Parathyroid adenoma (tissue), 2 donors: ENCODE data around the gene GPRC5B.
A peak's percentile ranks its signal among the peaks of the same experiment; 100 is the strongest.

Experiments used
- H2AFZ ChIP-seq: fragments of 300-600 bp; sonication (generic); one replicate; pipeline ENCODE4 v1.7.0; 2017; ENCODE audit warnings: antibody characterized with exemption, mild to moderate bottlenecking
- H3K27ac ChIP-seq: fragments of 300-600 bp; sonication (generic); one replicate; pipeline ENCODE4 v1.7.0; 2017
- H3K27me3 ChIP-seq: fragments of 300-600 bp; sonication (generic); one replicate; pipeline ENCODE4 v1.7.0; 2017; ENCODE audit warnings: low read length; ENCODE audit not compliant: control insufficient read depth, insufficient read depth
- H3K36me3 ChIP-seq: fragments of 300-600 bp; sonication (generic); one replicate; pipeline ENCODE4 v1.7.0; 2017; ENCODE audit warnings: low read length; ENCODE audit not compliant: control insufficient read depth, insufficient read depth
- H3K4me1 ChIP-seq: fragments of 300-600 bp; sonication (generic); one replicate; pipeline ENCODE4 v1.7.0; 2017; ENCODE audit warnings: control low read depth
- H3K4me2 ChIP-seq: fragments of 300-600 bp; sonication (generic); one replicate; pipeline ENCODE4 v1.7.0; 2017; ENCODE audit warnings: low read length
- H3K4me3 ChIP-seq: fragments of 300-600 bp; sonication (generic); one replicate; pipeline ENCODE4 v1.7.0; 2017; ENCODE audit warnings: low read depth, low read length
- H3K79me2 ChIP-seq: fragments of 300-600 bp; sonication (generic); one replicate; pipeline ENCODE4 v1.7.0; 2017; ENCODE audit warnings: control low read depth
- H3K9ac ChIP-seq: fragments of 300-600 bp; sonication (generic); one replicate; pipeline ENCODE4 v1.7.0; 2017; ENCODE audit warnings: mild to moderate bottlenecking
- H3K9me3 ChIP-seq: fragments of 300-600 bp; sonication (generic); one replicate; pipeline ENCODE4 v1.7.0; 2017; ENCODE audit warnings: low read length; ENCODE audit not compliant: control insufficient read depth
- TF ChIP-seq, protein P1 (sequence below): fragments of 300-600 bp; sonication (generic); IDR thresholded peaks from one replicate; pipeline ENCODE4 v1.7.0; 2017; ENCODE audit warnings: antibody characterized with exemption, mild to moderate bottlenecking
- donor health status: primary hyperparathyroidism.

The GPRC5B gene

DNA sequence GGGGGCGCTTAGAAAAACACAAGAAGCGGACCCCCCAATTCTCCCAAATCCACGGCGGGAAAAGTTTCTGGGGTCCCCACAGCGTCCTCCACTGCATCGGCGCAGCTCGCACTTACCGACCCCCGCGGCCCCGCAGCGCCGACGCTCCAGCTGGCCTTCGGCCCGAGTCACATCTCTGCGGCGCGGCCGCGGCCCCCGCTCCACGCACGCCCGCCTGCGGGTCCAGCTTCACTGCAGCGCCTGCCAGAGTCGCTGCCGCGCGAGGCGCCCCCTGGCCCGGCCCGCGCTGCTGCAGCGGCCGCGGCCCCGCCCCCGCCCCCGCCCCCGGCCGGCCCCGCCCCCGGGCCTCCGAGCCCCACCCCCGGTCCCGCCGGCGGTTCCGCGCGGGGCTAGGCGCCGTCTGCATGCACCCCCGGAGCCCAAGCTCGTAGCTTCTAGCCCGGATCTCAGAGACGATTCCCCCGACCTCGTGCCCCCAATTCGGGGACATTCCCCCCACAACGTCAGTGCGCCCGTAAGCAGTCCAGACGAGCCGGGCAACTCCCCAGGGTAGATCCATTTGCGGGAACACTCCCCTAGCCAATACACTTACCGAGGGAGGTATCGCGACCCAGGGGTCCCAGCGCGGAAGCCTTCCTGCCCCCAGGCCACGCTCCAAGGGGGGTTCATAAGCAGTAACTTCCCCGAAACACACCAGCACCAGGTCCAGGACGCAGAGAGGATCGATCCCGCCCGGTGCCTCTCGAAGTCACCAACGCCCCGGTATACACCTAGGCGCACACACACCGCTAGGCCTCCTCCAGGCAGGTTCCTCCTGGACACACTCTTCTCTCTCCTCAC is at the start of gene GPRC5B:
GPRC5B (minus strand) TSS at position 238 of the 840 bp plus-strand sequence. CDS start 12,003 bp downstream, outside the sequence.
- TF ChIP-seq, protein P1, sequence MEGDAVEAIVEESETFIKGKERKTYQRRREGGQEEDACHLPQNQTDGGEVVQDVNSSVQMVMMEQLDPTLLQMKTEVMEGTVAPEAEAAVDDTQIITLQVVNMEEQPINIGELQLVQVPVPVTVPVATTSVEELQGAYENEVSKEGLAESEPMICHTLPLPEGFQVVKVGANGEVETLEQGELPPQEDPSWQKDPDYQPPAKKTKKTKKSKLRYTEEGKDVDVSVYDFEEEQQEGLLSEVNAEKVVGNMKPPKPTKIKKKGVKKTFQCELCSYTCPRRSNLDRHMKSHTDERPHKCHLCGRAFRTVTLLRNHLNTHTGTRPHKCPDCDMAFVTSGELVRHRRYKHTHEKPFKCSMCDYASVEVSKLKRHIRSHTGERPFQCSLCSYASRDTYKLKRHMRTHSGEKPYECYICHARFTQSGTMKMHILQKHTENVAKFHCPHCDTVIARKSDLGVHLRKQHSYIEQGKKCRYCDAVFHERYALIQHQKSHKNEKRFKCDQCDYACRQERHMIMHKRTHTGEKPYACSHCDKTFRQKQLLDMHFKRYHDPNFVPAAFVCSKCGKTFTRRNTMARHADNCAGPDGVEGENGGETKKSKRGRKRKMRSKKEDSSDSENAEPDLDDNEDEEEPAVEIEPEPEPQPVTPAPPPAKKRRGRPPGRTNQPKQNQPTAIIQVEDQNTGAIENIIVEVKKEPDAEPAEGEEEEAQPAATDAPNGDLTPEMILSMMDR: no peak
- Histone ChIP-seq H3K36me3 (no peaks in the 10 kb centered on the region), H3K4me3 (peak within 1 kb of the TSS; percentile 79), H3K9ac (no peak within 1 kb of the TSS), H3K27me3 (no peaks in the 10 kb centered on the region), H3K79me2 (peaks cover 32% of the 10 kb centered on the region), H2AFZ (peak within 1 kb of the TSS; percentile 84), H3K9me3 (no peaks in the 10 kb centered on the region), H3K27ac (peak within 1 kb of the TSS; percentile 73), H3K4me2 (peak within 1 kb of the TSS; percentile 65), H3K4me1 (no peaks in the 10 kb centered on the region)

DNA sequence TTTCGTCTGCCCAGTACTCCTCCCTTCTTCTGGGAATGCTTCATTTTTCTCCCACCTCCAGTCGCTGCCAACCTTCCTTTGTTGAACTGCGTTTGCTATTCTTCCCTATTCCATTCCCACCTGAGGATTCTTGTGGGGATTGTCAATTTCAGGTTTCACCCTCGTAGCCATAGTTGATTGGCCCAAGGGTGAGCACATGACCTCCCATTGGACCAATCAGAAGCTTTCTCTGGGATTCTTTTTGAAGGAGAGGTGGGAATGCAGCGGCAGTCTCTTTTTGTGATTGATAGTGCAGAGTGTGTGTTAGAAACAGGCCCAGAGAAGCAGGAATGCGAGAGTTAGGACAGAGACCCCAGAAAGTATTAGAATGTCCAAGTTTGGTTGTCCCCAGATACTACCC is 49.1 kb upstream of the GPRC5B start:
- Histone ChIP-seq H3K27me3 (no peaks in the 10 kb centered on the region), H2AFZ (no peak overlapping the region), H3K9me3 (no peaks in the 10 kb centered on the region), H3K79me2 (no peaks in the 10 kb centered on the region), H3K4me1 (no peaks in the 10 kb centered on the region), H3K36me3 (no peaks in the 10 kb centered on the region), H3K9ac (no peak overlapping the region), H3K4me3 (no peak overlapping the region), H3K4me2 (no peak overlapping the region), H3K27ac (no peak overlapping the region)
- TF ChIP-seq, protein P1: no peak

DNA sequence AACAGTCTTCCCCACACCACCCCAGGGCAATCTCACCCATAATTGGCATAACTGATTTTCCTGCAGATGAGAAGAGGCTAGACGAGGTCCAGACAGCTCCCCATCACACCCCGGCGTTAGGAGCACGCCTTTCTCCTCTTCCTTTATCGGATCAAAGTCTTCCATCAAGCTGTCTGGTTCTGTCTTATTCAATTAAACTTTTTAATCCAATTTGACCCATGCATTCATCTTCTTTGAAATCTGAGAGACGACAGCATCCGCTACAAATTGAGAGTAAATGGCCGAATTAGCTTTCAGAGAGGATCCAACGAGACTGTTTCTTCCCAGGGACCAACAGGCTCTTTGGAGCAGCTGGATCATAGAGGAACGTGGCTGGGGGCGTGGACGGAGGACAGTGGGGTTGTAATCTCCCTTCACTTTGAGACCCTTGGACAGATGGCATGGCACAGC is 44.4 kb upstream of the GPRC5B start:
- H3K4me1 ChIP-seq: no peaks in the 10 kb centered on the region
- TF ChIP-seq, protein P1: no peak
- no peaks in the 10 kb centered on the region for H3K9me3 ChIP-seq
- no peaks in the 10 kb centered on the region for H3K79me2 ChIP-seq
- H3K4me3 ChIP-seq: no peak overlapping the region
- H3K27ac ChIP-seq: no peak overlapping the region
- no peak overlapping the region for H3K9ac ChIP-seq
- H2AFZ ChIP-seq: no peak overlapping the region
- no peak overlapping the region for H3K4me2 ChIP-seq
- no peaks in the 10 kb centered on the region for H3K36me3 ChIP-seq
- H3K27me3 ChIP-seq: no peaks in the 10 kb centered on the region

DNA sequence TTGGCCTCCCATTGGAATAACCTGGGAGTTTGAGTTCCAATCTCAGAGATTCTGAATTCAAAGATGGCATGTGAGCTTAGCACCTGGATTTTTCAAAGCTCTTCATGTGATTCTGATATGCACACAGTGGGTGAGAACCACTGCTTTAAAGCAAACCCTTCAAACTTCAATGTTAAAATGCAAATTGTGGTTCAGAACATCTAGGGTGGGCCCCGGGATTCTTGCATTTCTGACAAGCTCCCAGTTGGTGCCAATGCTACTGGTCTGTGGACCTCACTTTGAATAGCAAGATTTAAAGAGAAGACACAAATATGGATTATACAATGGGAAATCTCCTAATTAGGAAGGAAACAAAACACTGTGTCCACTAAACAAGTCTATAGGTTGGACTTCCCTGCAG is 43.8 kb upstream of the GPRC5B start:
- H3K4me1 ChIP-seq: no peaks in the 10 kb centered on the region
- H3K9ac ChIP-seq: no peak overlapping the region
- no peak overlapping the region for H3K27ac ChIP-seq
- H3K27me3 ChIP-seq: no peaks in the 10 kb centered on the region
- H2AFZ ChIP-seq: no peak overlapping the region
- H3K79me2 ChIP-seq: no peaks in the 10 kb centered on the region
- no peak overlapping the region for H3K4me2 ChIP-seq
- no peak overlapping the region for H3K4me3 ChIP-seq
- TF ChIP-seq, protein P1: no peak
- H3K36me3 ChIP-seq: no peaks in the 10 kb centered on the region
- H3K9me3 ChIP-seq: no peaks in the 10 kb centered on the region
